Non-pigmented ciliary epithelial cell (primary cell): ENCODE data around the gene SF3A1.

ENCODE experiments used
- DNase-seq: peaks from one replicate; pipeline ENCODE4 v3.0.0-alpha.2; 2010; ENCODE audit warnings: low read depth

Gene SF3A1

DNA sequence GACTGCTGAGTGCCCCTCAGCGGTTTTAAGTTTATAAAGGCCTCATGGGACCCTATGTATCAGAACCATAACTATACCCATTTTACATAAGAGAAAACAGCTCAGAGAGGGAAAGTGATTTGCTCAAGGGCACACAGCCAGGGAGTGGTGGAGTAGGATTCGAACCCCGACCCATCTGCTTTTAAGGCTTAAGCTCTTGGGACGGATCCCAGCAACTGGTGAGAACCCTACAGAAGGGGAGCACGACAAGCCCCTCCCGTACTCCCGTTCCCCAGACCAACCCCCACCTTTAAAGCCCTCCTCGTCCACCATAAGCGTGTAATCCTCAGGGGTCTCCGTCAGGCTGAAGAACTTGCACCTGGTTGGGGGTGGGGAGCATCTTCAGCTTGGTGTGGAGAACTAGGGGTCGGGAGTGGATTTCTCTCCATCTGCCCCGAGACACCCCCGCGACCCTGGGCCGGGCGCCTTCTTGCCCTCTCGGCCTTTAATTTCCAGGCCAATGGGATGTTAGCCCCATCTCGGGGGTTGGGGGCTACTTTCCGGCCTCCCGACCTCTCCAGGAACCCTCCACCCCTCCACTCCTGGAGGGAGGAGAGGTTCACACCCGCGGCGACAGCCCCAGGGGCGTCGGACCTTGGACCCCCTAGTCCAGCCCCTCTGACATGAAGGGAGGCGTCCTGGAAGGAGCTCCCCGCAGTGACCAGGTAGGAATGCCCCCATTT, 68.1 kb downstream of the SF3A1 start:
- DNase-seq = no peak

- DNase-seq = no peak
Observed at GRCh38 chr22:30287648-30288418, 68.9 kb downstream of the SF3A1 start.

DNA sequence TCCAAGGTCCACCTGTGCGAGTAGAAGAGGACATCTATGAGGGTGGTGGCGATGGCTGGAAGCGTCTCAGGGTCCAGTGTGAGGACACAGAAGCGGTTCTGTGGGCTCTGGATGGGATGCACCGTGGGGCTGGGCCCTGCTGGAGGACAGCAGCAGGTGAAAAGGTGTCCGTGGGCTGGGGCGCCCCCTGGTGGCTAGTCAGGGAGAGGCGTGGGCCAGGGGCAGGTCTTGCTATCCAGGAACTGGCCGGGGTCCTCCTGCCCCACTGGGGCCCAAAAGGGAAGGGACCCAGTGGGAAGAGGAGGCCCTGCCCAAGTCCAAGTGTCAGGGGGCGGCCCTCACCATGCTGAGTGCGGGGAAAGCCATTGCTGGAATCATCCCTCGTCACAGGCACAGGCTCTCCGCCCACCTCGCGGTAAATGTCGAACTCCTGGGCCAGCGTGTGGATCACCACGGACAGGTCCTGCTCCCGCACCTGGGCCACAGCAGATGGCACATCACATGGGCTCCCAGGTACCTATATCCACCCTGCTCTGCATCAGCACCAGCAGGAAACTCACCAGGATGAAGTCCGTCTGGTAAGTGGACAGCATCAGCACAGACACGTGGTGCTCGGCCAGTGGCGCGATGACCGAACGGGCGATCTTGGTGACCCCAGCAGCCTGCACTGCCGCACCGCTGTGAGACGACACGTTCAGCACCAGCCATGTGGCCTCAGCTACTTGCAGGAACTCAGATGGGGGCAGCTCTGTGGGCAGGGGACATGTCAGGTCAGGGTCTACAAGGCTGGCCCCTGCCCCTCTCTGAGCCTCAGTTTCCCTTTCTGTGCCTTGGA, 69.7 kb downstream of the SF3A1 start:
- DNase-seq = no peak

DNA sequence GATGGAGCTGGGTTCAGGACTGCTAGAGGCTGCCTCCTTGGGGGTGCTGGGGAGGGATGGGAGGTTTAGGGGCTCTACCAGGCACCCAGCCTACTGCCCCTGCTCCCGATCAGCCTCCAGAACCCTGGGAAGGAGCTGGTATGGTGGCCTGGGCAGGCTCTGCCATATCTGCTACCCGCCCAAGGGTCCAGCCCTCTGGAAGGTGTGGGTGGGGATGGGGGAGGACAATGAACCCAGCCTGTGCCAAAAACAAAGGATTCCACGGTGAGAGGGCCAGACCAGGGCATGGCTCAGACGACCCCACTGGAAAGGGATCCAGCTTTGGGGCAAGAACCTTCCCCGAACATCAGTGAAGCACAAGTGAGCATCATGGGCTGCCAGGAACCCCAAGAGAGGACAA, 70.4 kb downstream of the SF3A1 start:
- no peak for DNase-seq

DNA sequence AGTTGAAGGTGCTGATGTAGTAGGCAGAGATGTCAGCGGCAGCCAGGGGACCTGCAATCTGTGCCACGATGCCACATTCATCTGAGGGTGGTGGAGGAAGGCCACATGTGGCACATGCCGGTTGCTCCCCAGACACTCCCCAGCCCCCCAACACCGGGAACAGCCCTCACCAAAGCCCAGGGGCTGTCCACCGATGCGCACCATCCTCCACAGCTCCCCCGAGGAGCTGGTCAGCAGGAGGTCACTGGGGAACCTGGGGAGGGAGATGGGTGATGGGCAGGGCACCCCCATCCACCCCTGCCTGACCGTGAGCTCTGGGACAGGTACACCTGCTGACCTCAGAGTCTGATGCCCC, 70.9 kb downstream of the SF3A1 start:
- DNase-seq = no peak

DNA sequence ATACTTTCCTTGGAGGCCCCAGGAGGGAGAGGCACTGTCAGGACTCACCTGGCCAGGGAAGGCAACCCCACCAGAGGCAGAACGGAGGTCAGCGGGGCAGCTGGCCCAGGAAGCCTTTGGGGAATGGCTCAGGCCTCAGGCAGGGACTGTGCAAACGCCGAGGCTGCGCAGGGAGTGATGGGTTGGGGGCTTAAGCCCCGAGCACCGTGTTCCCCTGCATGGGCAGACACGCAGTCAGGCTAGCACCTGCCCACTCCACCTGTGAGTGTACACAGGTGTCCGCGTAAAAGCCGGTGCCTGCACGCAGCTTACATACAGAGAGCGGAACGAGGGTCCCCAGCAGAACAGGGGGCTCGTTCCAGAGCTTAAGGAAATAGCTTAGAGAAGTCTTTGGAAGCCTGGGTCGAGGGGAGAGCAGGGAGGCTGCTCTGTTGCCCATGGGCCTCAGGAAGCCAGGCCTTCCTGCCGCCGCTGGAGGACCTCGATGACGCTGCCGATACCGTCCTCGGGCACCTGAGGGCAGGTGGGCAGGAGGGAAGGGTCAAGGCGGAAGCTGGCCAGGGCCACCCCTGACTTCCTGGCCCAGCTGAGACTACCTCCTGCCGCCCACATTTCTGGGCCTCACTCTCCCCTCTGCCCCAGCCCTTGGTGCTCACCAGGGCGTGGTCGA, 71.4 kb downstream of the SF3A1 start:
- DNase-seq = no peak

GRCh38 chr22:30284666-30285065, 72.0 kb downstream of the SF3A1 start:
- no peak for DNase-seq

- DNase-seq = no peak
Observed at GRCh38 chr22:30284172-30284571, 72.5 kb downstream of the SF3A1 start.

DNA sequence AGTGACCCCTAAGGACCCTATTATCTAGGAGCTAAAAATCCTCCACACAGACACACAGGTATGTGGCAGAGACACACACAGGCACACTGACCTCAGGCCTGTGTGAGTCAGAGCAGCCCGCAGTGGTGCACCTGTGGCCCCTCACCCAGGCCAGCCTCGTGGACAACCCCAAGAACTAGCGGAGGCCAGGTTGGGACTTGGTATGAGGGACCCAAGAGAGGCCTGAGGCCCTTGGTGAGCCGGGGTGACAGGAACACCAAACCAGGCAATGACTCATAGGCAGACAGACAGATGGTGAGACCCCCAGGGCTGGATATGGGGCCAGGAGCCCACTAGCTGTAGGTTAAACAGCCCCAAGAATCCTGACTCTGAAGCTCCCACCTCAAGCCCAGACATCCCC, 73.4 kb downstream of the SF3A1 start:
- DNase-seq = no peak

DNA sequence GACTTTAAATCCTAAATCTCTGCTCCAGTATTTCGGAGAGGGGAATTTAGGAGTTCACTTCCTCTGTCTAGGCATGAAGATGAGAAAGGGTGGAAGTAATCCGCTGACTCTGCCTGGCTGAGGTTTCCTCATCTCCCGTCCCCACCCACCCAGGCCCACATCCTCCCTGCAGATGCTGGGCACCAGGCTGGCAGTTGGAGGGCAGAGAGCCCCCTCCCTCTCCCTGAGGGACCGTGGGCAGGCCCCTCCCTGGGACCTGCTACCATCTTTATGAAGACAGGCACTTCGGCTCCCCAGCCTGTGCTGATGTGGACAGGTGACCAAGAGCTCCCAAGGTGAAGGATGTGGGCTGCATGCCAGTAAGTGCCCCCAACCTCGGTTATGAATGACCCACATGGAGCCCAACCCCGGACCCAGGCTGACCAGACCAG, 74.1 kb downstream of the SF3A1 start:
- no peak for DNase-seq
